Measurements from ENCODE around the gene PHACTR1.

The PHACTR1 gene

GRCh38 chr6:13228264-13229204 is 512.0 kb downstream of the PHACTR1 start:
- TF ChIP-seq GABPA (IDR thresholded peaks at IDR 0.05; ENCODE audit: low read depth) (no peak), CTCF (IDR thresholded peaks at IDR 0.05; ENCODE audit: insufficient read depth, low read length) (no peak), POLR2AphosphoS5 (IDR thresholded peaks at IDR 0.05; ENCODE audit: low read depth) (no peak), REST (IDR thresholded peaks at IDR 0.05; ENCODE audit: insufficient replicate concordance, low read depth) (no peak), SPI1 (IDR thresholded peaks at IDR 0.05; ENCODE audit: borderline replicate concordance, low read depth) (no peak)
- no peak overlapping the region for H3K4me3 ChIP-seq (replicated peaks; ENCODE audit: insufficient read depth, low read length)
- no peak for DNase-seq (ENCODE audit: low read depth in 1 of 2, low spot score in 1 of 2)

GRCh38 chr6:13229205-13230085 is 512.9 kb downstream of the PHACTR1 start:
- H3K27me3 ChIP-seq (ENCODE audit: insufficient read depth, poor library complexity, severe bottlenecking), result no peaks in the 10 kb centered on the region
- H3K4me3 ChIP-seq (replicated peaks; ENCODE audit: insufficient read depth, low read length), result no peak overlapping the region
- TF ChIP-seq CTCF (IDR thresholded peaks at IDR 0.05; ENCODE audit: insufficient read depth, low read length) (no peak), POLR2AphosphoS5 (IDR thresholded peaks at IDR 0.05; ENCODE audit: low read depth) (no peak), GABPA (IDR thresholded peaks at IDR 0.05; ENCODE audit: low read depth) (no peak), SPI1 (IDR thresholded peaks at IDR 0.05; ENCODE audit: borderline replicate concordance, low read depth) (no peak), REST (IDR thresholded peaks at IDR 0.05; ENCODE audit: insufficient replicate concordance, low read depth) (no peak)
- no peak for DNase-seq (ENCODE audit: low read depth in 1 of 2, low spot score in 1 of 2)
- no peak overlapping the region for H3K27ac ChIP-seq (replicated peaks)

More at GRCh38 chr6:13228264-13229204, 512.0 kb downstream of the PHACTR1 start:
- H3K27me3 ChIP-seq (ENCODE audit: insufficient read depth, poor library complexity, severe bottlenecking), result no peaks in the 10 kb centered on the region
- H3K27ac ChIP-seq (replicated peaks), result no peak overlapping the region

- no peak for DNase-seq (ENCODE audit: low read depth in 1 of 2, low spot score in 1 of 2)
- TF ChIP-seq POLR2AphosphoS5 (IDR thresholded peaks at IDR 0.05; ENCODE audit: low read depth) (no peak), GABPA (IDR thresholded peaks at IDR 0.05; ENCODE audit: low read depth) (no peak), REST (IDR thresholded peaks at IDR 0.05; ENCODE audit: insufficient replicate concordance, low read depth) (no peak), CTCF (IDR thresholded peaks at IDR 0.05; ENCODE audit: insufficient read depth, low read length) (no peak), SPI1 (IDR thresholded peaks at IDR 0.05; ENCODE audit: borderline replicate concordance, low read depth) (no peak)
Measured at GRCh38 chr6:13233106-13233505, 516.5 kb downstream of the PHACTR1 start.

More at GRCh38 chr6:13233106-13233505, 516.5 kb downstream of the PHACTR1 start:
- no peak overlapping the region for H3K27ac ChIP-seq (replicated peaks)
- H3K27me3 ChIP-seq (ENCODE audit: insufficient read depth, poor library complexity, severe bottlenecking), result no peaks in the 10 kb centered on the region
- H3K4me3 ChIP-seq (replicated peaks; ENCODE audit: insufficient read depth, low read length), result no peak overlapping the region
